GM12874 (cell line): ENCODE data around the gene TBC1D7.

Experiments used
- TF ChIP-seq, protein P1 (sequence below): IDR thresholded peaks from 2 replicates; pipeline ENCODE4 v1.5.1; 2011; ENCODE audit warnings: low read depth, mild to moderate bottlenecking, control low read depth, low read length, moderate library complexity; ENCODE audit not compliant: insufficient read depth

Gene TBC1D7

DNA sequence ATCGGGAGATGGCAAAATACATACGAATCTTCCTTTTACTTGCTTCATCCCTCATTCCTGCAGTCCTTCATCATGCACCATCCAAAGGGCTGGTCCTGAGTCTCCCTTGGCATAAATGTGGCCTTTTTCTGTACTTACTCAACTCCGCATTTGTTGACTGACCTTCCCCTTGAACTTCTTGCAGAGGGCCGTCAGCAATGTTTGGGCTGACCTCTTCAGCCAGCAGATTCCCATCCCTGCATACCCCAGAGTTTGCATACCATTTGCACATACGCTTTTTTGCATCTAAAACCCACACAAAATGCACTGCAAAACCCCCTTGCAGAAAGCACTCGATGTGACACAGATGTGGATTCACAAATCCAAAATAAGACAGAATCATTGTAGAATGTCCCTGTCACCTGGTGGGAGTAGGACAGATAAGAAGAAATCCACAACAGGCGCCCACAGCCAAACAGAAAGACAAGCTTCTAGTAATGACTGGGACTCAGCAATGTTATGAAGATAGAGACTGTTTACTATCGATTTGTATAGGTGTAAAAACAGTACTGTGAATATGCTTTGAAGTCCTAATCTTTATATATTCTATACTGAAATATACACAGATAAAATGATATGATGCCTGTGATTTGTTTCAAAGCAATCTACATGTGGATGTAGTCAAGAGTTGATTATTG lies 45.8 kb downstream of the TBC1D7 start:
- TF ChIP-seq, protein P1, sequence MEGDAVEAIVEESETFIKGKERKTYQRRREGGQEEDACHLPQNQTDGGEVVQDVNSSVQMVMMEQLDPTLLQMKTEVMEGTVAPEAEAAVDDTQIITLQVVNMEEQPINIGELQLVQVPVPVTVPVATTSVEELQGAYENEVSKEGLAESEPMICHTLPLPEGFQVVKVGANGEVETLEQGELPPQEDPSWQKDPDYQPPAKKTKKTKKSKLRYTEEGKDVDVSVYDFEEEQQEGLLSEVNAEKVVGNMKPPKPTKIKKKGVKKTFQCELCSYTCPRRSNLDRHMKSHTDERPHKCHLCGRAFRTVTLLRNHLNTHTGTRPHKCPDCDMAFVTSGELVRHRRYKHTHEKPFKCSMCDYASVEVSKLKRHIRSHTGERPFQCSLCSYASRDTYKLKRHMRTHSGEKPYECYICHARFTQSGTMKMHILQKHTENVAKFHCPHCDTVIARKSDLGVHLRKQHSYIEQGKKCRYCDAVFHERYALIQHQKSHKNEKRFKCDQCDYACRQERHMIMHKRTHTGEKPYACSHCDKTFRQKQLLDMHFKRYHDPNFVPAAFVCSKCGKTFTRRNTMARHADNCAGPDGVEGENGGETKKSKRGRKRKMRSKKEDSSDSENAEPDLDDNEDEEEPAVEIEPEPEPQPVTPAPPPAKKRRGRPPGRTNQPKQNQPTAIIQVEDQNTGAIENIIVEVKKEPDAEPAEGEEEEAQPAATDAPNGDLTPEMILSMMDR = no peak

DNA sequence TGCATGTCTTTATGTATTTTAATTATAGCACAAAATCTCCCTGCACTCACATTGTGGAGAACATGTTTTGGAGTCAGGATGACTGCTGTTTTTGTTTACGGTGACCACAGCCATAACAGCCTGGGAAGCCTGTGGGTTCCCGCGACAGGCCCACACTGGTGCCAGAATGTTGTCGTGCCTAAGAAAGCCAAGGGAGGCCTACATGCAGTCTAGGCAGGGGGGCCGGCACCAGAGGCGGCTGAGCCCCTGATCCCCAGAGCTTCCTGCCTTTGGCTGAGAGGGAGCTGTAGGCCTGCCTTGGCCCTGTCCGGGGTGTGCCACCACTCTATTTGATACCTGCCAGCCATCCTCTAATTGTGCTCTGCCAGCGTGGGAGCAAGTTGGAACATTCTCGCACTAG lies 46.7 kb downstream of the TBC1D7 start:
- TF ChIP-seq, protein P1 = no peak

DNA sequence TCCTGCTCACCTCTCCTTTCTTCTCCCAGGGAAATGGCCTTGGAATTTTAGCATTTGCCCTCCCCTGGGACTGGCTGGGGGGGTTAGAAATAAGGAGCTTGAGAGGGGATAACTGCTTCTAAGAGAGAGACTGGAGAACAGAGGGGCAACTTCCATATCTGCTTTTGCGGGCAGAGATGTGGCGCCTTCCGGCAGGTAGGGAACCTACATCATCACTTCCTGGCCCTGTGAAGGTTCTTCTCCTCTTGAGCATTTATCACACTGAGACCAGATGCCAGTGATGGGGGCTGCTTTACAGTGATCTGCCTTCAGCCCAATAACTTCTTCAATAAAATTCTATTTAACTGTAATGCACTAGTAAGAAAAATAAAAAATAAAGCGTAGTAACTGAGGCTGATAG lies 48.1 kb downstream of the TBC1D7 start:
- TF ChIP-seq, protein P1 = no peak

DNA sequence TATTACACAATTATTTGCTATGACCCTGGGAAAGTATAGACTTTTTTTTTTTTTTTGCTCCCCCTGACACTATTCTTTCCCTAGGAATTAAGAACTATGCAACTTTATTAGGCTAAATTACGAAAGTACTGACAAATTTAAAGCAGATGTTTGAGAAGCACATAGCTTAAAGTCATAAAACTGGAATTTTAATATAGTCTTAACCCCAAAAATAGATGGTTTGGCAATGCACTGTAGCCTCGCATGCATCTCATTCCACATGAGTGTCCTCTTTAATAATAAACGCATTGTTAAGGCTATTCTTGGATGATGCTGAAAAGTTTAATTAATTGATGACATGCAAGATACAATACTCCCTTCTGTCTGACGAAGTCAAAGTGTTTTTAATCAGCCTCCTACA lies 49.3 kb downstream of the TBC1D7 start:
- TF ChIP-seq, protein P1 = no peak

DNA sequence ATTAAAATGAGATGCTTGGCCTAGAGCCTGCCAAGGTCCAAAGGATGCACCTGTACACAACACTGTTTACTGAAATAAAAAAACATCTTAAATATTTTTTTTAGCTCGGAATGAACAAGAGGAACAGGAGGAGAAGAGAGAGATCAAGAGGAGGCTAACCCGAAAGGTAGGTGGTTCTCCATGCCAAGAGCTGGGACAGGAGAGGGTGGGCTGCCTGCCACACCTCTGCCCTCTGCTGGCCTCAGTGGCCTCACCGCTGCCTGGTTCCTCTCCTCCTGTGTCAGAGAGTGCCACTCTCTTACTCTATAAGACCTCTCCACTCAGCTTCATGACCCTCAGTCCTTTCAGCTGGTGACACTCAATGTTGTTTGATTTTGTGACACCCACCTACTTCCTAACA lies 50.2 kb downstream of the TBC1D7 start:
- TF ChIP-seq, protein P1 = peak; percentile 57

DNA sequence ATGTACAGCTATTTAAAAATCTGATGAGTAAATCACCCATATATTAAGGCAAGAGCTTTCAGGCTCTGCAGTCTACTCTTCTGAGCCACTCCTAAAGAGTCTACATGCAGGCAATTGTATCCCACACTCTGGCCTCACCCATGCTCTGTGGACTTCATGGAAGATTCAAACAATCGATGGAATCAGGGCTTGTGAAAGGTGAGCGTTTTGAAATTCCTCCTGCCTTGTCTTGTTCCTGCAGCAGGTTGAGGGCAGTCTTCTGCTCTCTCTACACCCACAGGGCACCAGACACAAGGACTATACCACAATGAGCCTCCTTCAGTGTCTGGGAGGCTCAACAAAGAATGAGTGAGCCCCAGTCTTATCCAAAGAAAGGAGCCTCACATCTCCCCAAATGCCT lies 51.1 kb downstream of the TBC1D7 start:
- TF ChIP-seq, protein P1 = no peak

DNA sequence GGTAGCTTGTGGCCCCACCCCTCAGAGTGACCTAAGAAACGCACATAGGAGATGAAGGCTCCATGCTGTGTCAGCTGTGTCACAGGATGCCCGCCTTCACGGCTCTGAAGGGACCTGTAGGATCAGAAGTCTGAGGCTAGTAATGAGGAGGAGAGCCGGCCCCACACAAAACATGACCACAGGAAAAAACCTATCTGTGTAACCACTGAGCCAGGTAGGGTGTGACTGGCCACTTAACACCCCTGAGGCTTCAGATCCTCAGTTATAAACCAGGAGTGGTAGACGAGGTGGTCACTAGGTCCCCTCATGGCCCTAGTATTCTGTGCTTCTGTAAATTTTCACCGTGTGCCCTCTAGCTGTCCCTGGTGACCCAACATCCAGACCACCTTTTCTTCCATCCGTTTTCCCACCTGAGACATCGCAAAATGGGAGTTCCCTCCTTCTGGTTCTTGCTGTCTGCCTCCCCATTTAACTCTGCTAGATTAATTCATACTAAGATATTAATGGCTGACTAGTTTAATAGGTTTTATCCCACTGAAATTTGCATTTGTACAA lies 52.8 kb downstream of the TBC1D7 start:
- TF ChIP-seq, protein P1 = no peak
